CD4-positive, alpha-beta T cell treated with Interleukin-17A for 4 hours (primary cell): ENCODE data around the gene RNF180.

Source experiments
- DNase-seq: peaks from one replicate; pipeline ENCODE4 v3.0.0-alpha.2; 2020; ENCODE audit warnings: mixed read lengths

RNF180 gene, protein sequence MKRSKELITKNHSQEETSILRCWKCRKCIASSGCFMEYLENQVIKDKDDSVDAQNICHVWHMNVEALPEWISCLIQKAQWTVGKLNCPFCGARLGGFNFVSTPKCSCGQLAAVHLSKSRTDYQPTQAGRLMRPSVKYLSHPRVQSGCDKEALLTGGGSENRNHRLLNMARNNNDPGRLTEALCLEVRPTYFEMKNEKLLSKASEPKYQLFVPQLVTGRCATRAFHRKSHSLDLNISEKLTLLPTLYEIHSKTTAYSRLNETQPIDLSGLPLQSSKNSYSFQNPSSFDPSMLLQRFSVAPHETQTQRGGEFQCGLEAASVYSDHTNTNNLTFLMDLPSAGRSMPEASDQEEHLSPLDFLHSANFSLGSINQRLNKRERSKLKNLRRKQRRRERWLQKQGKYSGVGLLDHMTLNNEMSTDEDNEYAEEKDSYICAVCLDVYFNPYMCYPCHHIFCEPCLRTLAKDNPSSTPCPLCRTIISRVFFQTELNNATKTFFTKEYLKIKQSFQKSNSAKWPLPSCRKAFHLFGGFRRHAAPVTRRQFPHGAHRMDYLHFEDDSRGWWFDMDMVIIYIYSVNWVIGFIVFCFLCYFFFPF

DNA sequence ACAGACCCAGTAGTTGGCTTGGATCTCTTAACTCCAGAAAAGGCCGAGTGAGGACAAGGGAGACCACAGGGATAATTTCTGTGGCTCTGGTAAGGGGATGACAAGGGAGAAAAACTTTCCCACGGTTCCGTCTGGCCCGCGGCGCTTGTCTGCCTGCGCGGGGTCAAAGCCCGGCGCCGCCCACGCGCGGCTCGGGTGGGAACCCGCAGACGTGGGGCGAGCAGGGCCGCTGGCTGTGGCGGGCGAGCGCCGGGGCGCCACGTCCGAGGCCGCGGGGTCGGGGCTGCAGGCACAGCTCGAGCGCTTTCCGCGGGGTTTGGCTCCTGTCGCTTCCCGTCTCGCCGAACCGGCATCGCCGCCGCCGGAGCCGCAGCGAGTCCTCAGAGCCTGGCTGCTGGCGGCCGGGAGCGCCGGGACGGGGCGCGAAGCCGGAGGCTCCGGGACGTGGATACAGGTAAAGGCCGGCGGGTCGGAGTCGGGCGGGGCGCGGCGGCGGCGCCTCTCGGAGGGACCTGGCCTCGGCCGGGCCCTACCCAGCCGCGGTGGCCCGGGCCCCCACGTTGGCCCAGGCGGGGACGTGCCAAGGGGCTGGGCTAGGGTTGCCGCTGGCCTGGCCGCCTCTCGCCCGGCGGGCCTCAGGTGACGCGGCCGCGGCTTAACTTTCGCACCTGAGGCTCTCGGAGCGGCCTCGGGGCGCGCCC lies at the start of gene RNF180:
RNF180 (plus strand) TSS at position 344 of the 701 bp plus-strand sequence. CDS start 34,965 bp downstream, outside the sequence.
- no peak for DNase-seq

DNA sequence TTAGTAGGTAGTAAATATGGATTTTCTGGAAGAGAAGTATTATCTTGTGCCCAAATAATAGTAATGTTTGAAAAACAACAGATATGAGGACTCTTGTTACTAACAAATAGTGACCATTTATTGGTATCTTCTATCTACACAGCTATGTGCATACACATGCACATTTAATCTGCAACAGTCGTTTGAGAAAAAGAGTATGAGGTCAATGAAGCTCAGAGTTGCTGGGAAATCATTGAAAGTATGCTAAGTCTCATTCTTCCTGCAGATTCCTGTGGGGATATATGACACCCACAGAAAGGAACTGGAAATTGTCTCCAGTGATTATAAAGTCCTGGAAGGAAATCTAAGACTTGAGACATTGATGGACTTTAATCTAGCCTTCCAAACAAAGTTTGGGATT lies 40.1 kb upstream of the RNF180 start:
- no peak for DNase-seq

DNA sequence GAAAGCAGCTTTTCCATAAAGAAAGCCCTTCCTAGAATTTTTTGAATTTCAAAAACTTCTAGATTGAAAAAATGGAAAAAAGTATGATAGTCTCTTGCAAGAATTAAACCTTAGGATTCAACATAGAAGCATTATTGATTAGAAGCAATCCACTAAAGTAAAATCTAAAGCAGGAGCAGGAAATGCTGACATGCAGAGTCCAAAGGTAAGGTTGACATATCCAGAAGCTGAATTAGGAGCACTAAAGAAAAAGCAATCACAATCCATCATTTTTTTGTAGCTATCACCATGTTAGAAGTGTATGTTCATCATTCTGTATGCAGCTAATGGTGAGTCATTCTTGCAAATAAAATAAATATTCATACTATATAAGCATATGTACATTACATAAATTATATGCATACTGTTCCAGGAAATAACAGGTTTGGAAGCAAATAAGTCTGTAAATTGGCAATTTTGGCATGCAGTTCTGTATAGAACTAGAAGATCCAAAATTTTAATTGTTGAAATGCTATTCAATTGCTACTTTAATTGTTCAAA lies 39.4 kb upstream of the RNF180 start:
- DNase-seq = no peak

DNA sequence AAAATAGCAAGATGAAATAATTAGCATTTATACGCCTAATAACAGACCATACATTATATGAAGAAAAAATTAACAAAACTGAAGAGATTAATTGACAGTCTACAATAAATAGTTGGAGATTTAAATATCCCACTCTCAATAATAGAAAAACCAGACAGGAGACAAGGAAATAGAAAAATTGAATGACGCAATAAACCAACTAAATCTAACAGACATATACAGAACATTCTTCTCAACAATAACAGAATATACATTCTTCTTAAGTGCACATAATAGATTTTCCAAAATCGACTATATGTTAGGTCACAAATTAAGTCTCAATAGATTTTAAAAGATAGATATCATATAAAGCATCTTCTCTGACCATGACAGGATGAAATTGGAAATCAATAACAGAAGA lies 25.6 kb upstream of the RNF180 start:
- no peak for DNase-seq

DNA sequence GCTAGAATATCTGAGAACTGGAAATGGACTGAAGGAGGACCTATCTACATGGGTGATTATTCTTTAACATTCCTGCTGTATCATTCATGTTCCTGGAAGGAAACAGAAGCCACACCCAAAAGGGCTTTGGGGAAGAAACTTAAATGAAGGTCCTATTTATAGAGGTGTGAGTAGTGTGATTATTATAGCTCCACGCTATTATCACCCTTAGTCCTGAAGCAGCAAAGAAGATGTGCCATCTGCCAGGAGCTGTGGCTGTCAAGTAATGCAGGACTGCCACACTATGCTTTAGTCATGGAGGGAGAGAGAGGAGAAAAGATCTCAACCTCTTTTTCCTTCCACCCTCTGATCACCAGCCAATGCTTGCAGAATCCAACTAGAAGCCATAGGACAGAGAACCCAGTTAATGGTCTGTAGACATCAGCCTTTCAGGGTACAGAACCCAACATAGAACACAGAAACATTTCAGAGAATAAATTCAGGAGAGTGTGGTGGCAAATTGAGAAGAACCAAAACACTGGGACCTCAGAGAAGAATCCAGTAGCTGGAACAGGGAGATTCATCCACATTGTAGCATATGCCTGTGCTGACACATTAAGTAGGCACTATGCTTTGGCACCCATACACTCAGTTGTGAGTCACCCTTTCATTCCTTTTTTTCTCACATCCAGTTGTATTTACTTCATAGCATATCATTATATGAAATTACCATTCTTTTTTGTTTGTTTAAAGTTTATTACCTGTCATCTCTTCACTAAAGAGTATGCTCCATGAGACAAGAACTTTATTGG lies 21.0 kb upstream of the RNF180 start:
- no peak for DNase-seq

DNA sequence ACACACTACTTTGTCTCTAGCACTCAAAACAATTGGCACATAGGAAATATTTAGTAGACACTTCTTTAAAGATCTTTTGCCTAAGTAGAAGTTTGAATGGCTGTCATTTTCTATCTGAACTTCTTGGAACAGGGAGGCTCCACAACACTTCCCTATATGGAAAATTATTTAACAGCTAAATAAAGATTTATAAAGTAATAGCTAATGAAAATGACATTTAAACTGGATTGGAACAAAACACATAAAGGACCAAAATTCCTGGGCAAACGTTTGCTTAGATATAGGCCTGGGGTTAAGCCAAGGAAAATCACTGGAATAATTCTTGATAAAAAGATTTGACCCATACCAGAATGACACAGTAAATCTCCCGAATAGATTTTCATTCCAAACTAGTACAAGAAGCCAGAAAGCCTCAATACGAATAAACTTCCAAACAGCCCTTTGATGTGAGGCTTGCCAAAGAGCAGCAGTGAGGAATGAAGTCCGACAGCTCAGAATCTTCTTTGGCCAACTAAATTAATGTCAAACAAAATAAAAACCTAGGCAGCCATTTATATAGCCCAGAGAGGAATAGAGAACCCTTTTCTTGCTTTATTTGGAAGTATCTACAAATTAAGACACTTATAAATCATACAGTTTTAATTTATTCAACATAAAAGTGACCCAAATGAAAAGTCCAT lies 20.3 kb upstream of the RNF180 start:
- DNase-seq = no peak

DNA sequence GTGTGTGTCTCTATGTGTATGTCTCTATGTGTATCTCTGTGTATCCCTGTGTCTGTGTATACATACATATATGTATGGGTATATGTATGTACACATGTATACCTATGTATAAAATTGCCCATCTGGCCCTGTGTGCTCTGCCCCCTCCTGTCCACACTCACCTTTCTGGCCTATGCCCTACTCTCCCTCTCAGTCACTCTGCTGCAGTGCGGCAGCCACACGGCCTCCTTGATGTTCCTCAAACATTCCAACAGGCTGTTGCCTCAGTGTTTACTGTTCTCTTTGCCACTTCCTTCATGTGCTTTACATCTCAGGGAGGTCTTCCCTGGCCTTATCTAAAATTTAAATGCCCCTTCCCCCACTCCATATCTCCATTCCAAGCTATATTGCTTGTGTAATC lies 18.3 kb upstream of the RNF180 start:
- no peak for DNase-seq

DNA sequence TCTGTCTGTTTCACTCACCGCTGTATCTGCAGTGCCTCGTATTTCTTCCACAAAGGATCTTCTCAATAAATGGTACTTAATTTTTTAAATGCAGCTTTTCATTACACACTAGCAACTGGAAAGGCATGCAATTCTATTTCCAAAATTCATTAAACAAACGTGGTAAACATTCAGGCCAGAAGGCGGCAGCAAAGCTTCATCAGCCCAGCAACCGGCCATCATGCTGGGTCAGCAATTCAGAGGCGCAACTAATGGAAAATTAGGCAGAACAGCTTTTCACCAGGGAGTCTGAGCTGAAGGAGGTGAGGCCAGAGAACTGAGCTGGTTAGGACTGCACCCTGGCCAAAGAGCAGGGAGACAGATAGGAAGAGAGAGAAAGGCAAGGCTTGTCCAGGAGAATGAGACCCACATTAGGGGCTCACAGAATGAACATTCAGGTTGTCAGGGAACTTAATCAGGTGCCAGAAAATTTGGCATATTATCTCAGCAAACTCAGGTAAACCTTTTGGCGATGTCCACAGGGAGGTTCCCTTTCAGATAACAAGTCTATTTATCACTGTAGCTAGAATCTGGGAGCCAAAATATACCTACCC lies 17.7 kb upstream of the RNF180 start:
- no peak for DNase-seq

DNA sequence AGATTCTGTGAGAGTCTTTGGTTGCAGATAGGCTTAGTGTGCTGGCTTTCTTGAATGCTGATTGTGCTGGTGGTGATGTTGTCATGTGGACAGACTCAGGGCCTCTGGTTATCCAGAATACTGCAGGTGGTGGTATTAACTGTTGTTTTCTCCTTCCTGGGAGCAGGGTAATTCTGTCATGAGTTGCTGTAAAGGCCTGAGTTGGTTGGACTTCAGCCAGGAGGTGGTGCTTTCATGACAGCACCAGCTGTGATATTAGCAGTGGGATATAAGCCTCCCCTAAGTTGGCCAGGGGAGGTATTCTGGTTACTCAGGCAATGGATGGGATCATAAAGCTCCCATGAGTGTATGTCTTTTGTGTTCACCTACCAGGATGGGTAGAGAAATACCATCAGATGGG lies 16.4 kb upstream of the RNF180 start:
- no peak for DNase-seq

DNA sequence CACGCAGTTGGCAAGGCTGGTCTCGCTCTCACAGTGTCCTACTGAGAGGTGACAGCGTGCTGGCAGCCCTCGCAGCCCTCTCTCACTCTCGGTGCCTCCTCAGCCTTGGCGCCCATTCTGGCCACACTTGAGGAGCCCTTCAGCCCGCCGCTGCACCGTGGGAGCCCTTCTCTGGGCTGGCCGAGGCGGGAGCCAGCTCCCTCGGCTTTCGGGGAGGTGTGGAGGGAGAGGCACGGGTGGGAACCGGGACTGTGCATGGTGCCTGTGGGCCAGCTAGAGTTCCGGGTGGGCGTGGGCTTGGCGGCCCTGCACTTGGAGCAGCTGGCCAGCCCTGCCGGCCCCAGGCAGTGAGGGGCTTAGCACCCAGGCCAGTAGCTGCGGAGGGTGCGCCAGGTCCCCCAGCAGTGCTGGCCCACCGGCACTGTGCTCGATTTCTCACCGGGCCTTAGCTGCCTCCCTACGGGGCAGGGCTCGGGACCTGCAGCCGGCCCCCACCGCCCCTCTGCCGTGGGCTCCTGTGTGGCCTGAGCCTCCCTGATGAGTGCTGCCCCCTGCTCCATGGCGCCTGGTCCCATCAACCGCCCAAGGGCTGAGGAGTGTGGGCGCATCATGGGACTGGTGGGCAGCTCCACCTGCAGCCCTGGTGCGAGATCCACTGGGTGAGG lies 15.7 kb upstream of the RNF180 start:
- DNase-seq = no peak

DNA sequence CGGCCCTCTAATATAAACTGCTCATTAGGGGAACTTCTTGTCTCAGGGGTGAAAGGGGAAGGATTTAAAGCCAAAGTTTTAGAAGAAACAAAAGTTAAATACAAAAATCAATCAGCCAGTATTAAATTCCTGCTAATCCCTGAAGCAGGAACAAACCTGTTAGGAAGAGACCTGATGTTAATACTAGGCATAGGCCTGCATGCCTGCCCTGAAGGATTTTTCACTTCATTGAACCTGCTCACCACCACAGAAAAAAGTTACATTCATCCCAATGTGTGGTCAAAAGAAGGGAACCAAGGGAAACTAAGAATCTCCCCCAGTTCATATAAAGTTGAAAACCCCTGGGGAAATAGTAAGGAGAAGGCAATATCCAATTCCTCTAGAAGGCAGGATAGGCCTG lies 9.4 kb upstream of the RNF180 start:
- DNase-seq = no peak

DNA sequence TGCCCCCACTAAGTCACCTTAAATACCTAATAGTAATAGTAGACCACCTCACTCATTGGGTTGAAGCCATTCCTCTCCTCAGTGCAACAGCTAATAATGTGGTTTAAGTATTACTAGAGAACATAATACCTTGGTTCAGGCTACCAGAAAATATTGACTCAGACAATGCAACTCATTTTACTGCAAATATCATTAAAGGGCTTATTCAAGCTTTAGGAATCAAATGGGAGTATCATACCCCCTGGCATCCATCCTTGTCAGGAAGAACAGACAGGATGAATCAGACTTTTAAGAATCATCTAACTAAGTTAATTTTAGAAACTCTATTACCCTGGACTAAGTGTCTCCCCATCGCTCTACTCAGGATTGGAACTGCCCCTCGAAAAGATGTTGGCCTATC lies 6.8 kb upstream of the RNF180 start:
- DNase-seq = no peak

DNA sequence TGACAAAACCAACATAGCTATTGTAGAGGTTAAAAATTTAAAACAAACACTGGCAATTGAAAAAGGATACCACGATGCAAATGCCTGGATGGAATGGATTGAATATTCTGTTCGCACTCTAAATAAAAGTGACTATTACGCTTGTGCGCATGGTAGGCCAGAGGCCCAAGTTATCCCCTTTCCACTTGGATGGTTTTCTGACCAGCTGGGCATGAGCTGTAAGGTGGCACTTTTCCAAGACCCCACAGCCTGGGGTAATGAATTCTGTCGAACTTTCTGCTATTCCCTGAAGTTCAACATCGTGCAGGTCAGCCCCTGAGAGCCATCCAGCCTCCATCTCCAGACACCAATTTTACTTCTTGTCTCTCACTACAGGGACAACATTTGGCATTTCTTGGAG lies 5.4 kb upstream of the RNF180 start:
- DNase-seq = no peak

DNA sequence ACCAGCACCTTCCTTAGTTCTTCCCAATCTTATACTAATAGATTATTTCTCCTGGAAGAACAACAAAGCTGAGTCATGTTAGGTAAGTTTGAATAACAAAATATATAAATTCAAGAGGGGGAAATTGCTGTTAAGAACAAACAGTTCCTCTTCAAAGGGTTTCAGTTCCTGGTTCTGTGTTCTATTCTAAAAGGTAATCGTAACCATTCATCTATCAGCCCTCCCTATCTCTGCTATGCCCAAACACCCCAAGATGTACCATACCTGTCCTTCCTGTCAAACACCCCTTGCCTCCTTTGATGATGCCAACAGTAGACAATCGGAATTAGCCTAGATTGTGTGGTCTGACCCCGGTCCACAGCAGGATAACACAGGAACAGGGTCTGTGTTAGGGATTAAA lies 4.2 kb upstream of the RNF180 start:
- no peak for DNase-seq

DNA sequence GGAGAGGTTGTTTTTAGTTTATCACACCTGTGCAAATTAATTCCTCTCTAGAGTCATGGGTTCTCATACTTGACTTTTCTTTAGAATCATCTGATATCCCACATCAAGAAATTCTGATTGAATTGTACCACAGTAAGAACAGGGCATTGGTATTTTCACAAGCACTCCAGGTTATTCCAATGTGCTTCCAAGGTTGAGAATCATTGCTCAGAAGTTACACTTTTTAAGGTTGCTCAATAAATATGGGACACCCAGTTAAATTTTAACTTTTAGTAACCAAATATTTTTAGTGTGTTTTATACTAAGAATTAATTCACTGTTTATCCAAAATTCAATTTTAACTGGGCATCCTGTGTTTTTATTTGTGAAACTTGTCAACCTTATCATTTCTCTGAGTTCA lies 2.5 kb upstream of the RNF180 start:
- no peak for DNase-seq

DNA sequence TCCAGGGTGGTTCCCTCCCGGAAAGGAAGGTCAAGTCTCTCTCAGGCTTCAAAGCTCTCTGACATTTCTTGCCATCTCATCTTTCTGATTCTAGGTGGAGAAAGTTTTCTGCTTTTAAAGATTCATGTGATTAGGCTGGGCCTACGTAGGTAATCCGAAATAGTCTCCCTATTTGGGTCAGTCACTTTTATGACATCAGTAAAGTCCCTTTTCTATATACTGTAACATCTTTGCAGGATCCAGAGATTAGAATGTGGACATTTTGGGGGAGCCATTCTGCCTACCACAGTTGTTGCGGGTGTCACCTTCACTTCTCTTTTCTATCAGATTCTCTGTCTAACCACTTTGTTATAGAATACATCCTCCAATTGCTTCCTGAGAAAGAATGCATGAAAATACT lies 1.9 kb upstream of the RNF180 start:
- no peak for DNase-seq

DNA sequence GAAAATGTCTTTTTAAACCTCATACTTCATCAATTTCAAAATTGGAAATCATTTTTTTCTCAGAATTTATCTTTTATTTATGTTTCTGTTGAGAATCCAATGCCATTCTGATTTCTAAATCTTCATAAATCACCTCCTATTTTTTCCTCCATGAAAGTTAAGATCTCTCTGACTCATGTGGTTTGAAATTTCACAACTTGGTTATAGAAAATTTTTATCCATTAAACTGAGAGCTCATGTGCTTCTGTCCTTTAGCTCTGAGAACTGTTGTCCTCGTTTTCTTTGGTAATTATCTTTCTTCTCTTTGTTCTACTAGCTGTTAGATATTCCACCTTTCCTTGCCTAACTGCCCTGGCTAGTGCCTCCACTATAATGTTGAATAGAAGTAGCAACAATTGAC lies 1.5 kb upstream of the RNF180 start:
- no peak for DNase-seq

DNA sequence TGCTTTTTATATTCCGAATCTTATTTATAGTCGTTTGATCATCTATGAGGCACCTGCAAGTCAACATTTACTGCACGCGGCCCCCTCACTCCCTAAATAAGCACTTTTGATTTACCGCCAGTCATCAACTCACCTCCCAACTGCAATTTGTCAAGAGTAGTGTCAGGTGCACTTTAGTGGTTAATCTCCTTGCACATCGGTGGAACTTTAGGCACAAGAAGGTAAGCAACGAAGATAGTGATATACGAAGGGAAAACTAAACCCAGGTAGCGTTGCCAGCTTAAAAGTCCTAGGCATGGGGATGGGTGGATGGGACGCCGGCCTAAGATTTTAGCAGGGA lies 513 bp upstream of the RNF180 start:
- DNase-seq = no peak

DNA sequence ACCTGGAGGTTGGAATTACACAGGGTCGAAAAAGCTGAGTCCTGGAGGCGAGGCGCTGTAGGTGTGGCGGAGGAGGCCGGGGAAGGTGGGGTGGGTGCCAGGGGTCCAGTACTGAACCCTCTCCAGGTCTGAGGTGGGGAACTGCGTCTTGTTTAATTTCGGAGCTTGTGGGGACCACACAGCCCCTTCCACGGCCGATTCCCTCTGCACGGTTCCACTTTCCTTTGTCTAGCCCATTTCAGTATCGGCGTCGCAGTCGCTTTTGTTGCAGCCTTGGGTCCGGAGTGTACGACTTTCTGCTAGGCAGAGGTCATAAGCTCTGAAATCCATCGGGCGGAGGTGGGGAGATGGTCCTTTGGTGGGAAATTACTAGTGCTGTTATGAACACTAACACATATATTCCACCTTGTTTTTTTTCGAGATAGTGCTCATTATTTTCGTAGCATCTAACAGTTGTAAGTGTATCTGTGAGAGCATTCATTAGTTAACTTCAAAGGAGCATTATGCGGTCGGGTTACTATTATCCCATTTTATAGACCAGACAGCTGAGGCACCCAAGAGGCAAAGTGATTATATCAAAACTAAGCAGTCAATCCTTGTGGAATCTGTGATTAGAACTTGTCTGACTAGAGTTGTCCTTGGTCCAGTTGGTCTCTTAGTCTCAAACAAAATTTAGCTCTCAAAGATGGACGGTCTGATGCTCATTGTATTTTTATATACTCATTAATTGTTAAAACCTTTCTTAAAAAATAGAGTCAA lies 737 bp downstream of the RNF180 start:
- no peak for DNase-seq

DNA sequence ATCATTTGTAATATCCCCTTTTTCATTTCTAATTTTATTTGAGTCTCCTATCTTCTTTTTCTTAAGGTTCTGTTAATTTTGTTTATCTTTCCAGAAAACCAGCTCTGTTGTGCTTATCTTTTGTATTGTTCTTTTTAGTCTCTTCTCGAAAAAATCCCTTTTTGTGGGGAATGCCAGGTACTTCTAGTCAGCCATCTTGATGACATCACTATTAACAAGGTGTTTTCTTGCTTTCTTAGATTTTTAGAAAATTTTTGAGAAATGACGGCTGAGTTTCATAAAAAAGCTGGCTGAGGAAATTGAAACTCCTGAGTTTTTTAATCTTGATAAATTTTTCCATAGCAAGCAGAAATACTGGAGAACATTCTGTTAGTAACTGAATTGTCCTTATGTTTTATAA lies 10.7 kb downstream of the RNF180 start:
- no peak for DNase-seq
